Gastrocnemius medialis (tissue), 4 donors: ENCODE results near the gene FGF2. TPM values are rescaled to one million over a fixed set of nuclear protein-coding genes. Genes with fewer than 3 reads are reported as not detected.

Experiments
- ATAC-seq, 2 donors: fragments of 150-250 bp; one replicate each; pipeline ENCODE4 v1.9.1; 2016
- DNase-seq, 2 donors: peaks; one replicate each; pipeline ENCODE4 v3.0.0-alpha.2; 2019
- H3K27ac ChIP-seq, 4 donors: fragments of 200-600 bp; sonication (generic); 1 replicate in 1 of 4; 2 replicates in 3 of 4; pipeline ENCODE4 v1.5.1; 2016 to 2018; ENCODE audit warnings: mild to moderate bottlenecking in 2 of 4, moderate library complexity in 1 of 4
- H3K27me3 ChIP-seq, 3 donors: fragments of 200-600 bp; sonication (generic) in 2 of 3; 1 replicate in 1 of 3; 2 replicates in 2 of 3; pipeline versions ENCODE4 v1.5.1 to v1.6.0; 2016 to 2019; ENCODE audit warnings: mild to moderate bottlenecking in 1 of 3, moderate library complexity in 1 of 3
- H3K36me3 ChIP-seq, 2 donors: fragments of 200-600 bp; sonication (generic) in 1 of 2; one replicate each; pipeline ENCODE4 v1.5.1; 2017 to 2018
- H3K4me1 ChIP-seq, 2 donors: fragments of 200-600 bp; sonication (generic) in 1 of 2; one replicate each; pipeline ENCODE4 v1.5.1; 2016 to 2017; ENCODE audit warnings: mild to moderate bottlenecking in 2 of 2
- H3K4me3 ChIP-seq, 4 donors: fragments of 200-600 bp; sonication (generic) in 3 of 4; 1 replicate in 1 of 4; 2 replicates in 3 of 4; pipeline ENCODE4 v1.5.1; 2016 to 2019; ENCODE audit warnings: mild to moderate bottlenecking in 2 of 4
- H3K9me3 ChIP-seq, 3 donors: fragments of 200-600 bp; sonication (generic) in 2 of 3; 1 replicate in 1 of 3; 2 replicates in 2 of 3; pipeline ENCODE4 v1.5.1; 2016 to 2019
- POLR2A ChIP-seq, 2 donors: fragments of 450-650 bp; IDR thresholded peaks; one replicate each; pipeline ENCODE4 v1.6.1; 2017; ENCODE audit warnings: antibody characterized with exemption in 2 of 2, mild to moderate bottlenecking in 2 of 2, moderate library complexity in 2 of 2
- in situ Hi-C, 4 donors: fragments of 200-750 bp; cut with MboI; loops; one replicate each; pipeline versions ENCODE4 v1.15.0 to v1.8.0; 2017; ENCODE audit warnings: low sequenced_read_pairs in 4 of 4
- intact Hi-C: fragments of 100-400 bp; cut with DNase I; formaldehyde crosslinking; loops from one replicate; pipeline ENCODE4 v1.15.1; 2023; ENCODE audit warnings: low total_unique reads
- total RNA-seq, 4 donors: library from RNA; depleted of rRNA; stranded (reverse); fragments of >200 nt; gene quantifications; one replicate each; pipeline versions ENCODE4 v1.1.0 to v1.2.3, GENCODE V29; 2016
- TF ChIP-seq, protein P1 (sequence below), 5 experiments: fragments of 450-650 bp in 3 of 5; fragments of 200-600 bp in 2 of 5; sonication (generic) in 2 of 5; IDR thresholded peaks in 4 of 5; conservative IDR thresholded peaks in 1 of 5; 1 replicate in 4 of 5; 2 replicates in 1 of 5; pipeline ENCODE4 v1.5.1; 2016 to 2019; ENCODE audit warnings: antibody characterized with exemption in 5 of 5, mild to moderate bottlenecking in 3 of 5, moderate library complexity in 3 of 5

Gene FGF2
- total RNA-seq, 4 donors from 2014 or later: 1.5 to 3.5 (median 1.9) TPM

DNA sequence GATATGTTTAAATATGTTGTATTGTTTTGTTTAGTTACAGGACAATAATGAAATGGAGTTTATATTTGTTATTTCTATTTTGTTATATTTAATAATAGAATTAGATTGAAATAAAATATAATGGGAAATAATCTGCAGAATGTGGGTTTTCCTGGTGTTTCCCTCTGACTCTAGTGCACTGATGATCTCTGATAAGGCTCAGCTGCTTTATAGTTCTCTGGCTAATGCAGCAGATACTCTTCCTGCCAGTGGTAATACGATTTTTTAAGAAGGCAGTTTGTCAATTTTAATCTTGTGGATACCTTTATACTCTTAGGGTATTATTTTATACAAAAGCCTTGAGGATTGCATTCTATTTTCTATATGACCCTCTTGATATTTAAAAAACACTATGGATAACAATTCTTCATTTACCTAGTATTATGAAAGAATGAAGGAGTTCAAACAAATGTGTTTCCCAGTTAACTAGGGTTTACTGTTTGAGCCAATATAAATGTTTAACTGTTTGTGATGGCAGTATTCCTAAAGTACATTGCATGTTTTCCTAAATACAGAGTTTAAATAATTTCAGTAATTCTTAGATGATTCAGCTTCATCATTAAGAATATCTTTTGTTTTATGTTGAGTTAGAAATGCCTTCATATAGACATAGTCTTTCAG, 68.8 kb downstream of the FGF2 start:
- in situ Hi-C loops: no loop called here

DNA sequence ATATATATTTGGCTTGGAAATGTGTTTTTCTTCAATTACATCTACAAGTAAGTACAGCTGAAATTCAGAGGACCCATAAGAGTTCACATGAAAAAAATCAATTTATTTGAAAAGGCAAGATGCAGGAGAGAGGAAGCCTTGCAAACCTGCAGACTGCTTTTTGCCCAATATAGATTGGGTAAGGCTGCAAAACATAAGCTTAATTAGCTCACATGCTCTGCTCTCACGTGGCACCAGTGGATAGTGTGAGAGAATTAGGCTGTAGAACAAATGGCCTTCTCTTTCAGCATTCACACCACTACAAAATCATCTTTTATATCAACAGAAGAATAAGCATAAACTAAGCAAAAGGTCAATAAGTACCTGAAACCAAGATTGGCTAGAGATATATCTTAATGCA, 69.6 kb downstream of the FGF2 start:
- H3K27ac ChIP-seq: no peak overlapping the region
- TF ChIP-seq, protein P1, sequence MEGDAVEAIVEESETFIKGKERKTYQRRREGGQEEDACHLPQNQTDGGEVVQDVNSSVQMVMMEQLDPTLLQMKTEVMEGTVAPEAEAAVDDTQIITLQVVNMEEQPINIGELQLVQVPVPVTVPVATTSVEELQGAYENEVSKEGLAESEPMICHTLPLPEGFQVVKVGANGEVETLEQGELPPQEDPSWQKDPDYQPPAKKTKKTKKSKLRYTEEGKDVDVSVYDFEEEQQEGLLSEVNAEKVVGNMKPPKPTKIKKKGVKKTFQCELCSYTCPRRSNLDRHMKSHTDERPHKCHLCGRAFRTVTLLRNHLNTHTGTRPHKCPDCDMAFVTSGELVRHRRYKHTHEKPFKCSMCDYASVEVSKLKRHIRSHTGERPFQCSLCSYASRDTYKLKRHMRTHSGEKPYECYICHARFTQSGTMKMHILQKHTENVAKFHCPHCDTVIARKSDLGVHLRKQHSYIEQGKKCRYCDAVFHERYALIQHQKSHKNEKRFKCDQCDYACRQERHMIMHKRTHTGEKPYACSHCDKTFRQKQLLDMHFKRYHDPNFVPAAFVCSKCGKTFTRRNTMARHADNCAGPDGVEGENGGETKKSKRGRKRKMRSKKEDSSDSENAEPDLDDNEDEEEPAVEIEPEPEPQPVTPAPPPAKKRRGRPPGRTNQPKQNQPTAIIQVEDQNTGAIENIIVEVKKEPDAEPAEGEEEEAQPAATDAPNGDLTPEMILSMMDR (IDR thresholded peaks at IDR 0.05 in 4 of 5, conservative IDR thresholded peaks at IDR 0.05 in 1 of 5): no peak
- no peak for TF ChIP-seq POLR2A (IDR thresholded peaks at IDR 0.05)
- no peak overlapping the region for H3K4me3 ChIP-seq
- no peaks in the 10 kb centered on the region for H3K4me1 ChIP-seq
- intact Hi-C loops (no loop called here), in situ Hi-C loops (no loop called here)
- DNase-seq (no peak), ATAC-seq (no peak)
- H3K36me3 ChIP-seq: peaks cover 0 to 15% of the 10 kb centered on the region in 2 donors
- no peaks in the 10 kb centered on the region for H3K9me3 ChIP-seq
- H3K27me3 ChIP-seq: no peaks in the 10 kb centered on the region

More for the DNA sequence above, 68.8 kb downstream of the FGF2 start:
- TF ChIP-seq POLR2A (IDR thresholded peaks at IDR 0.05): no peak
- TF ChIP-seq, protein P1 (IDR thresholded peaks at IDR 0.05 in 4 of 5, conservative IDR thresholded peaks at IDR 0.05 in 1 of 5): no peak
- H3K9me3 ChIP-seq: no peaks in the 10 kb centered on the region
- no peaks in the 10 kb centered on the region for H3K4me1 ChIP-seq
- H3K27me3 ChIP-seq: no peaks in the 10 kb centered on the region
- DNase-seq (no peak), ATAC-seq (no peak)
- H3K36me3 ChIP-seq: peaks cover 0 to 15% of the 10 kb centered on the region in 2 donors
- intact Hi-C loops: no loop called here
- H3K4me3 ChIP-seq: no peak overlapping the region
- no peak overlapping the region for H3K27ac ChIP-seq

DNA sequence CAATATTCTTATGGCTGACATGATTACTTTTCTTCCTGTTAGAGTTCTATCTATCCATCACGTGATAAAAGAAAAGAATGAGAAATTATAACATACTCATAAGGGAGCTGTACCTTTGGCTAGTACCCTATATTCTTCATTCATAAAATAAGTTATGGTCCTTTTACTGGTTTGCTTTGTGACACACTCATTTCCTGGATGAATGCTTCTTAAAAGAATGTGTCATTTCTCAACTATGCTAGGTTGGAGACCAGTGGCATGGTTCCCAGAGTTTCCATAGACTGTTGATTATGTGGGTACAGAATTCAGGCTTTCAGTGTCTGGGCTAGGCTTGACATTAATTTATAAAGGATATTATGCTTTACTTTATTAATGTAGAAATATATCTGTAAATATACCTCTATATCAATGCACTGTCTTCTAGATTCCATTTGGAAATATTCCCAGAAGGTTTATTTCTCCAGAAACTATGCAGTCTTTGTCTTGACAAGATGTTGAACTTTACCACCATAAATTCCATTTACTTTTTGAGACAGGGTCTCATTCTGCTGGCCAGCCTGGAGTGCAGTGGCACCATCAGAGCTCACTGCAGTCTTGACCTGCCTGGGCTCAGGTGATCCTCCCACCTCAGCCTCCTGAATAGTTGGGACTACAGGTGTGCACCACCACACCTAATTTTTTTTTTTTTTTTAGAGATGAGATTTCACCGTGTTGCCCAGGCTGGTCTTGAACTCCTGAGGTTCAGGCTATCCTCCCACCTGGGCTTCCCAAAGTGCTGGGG, 71.9 kb downstream of the FGF2 start:
- TF ChIP-seq, protein P1 (IDR thresholded peaks at IDR 0.05 in 4 of 5, conservative IDR thresholded peaks at IDR 0.05 in 1 of 5): no peak
- TF ChIP-seq POLR2A (IDR thresholded peaks at IDR 0.05): no peak
- in situ Hi-C loops: no loop called here
- Histone ChIP-seq H3K27ac (no peak overlapping the region), H3K27me3 (no peaks in the 10 kb centered on the region), H3K4me1 (no peaks in the 10 kb centered on the region), H3K9me3 (no peaks in the 10 kb centered on the region), H3K36me3 (no peaks in the 10 kb centered on the region), H3K4me3 (no peak overlapping the region)
- no peak for ATAC-seq
- intact Hi-C loops: no loop called here
- DNase-seq: no peak

DNA sequence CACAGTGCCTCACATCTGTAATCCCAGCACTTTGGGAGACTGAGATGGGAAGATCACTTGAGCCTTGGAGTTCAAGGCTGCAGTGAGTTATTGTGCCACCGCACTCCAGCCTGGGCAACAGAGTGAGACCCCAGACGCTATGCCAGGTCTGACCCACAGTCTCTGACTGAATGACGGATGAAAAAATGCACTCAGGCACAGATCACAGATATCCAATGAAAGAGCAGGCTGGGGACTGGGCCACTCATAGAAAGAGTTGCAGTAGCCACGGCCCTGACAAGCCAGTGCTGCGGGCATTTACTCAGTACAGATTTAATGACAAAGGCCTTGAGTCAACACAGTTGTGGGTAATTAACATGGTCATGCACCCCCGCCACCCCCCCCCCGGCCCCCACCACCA, 73.1 kb downstream of the FGF2 start:
- Histone ChIP-seq H3K4me1 (no peaks in the 10 kb centered on the region), H3K4me3 (no peak overlapping the region), H3K27me3 (no peaks in the 10 kb centered on the region), H3K36me3 (no peaks in the 10 kb centered on the region), H3K27ac (no peak overlapping the region), H3K9me3 (no peaks in the 10 kb centered on the region)
- in situ Hi-C loops: no loop called here
- intact Hi-C loops: no loop called here
- ATAC-seq: no peak
- no peak for DNase-seq
- TF ChIP-seq POLR2A (IDR thresholded peaks at IDR 0.05): no peak
- TF ChIP-seq, protein P1 (IDR thresholded peaks at IDR 0.05 in 4 of 5, conservative IDR thresholded peaks at IDR 0.05 in 1 of 5): no peak
